IMR-90 (cell line): ENCODE data around the gene NUP93. TPM values are rescaled to one million over a fixed set of nuclear protein-coding genes. Genes with fewer than 3 reads are reported as not detected.

ENCODE experiments used
- ATAC-seq: fragments of 200-7000 bp; cut with Tn5 transposase; 2 replicates; pipeline ENCODE4 v1.9.1; 2020; ENCODE audit warnings: low read depth, mild to moderate bottlenecking, moderate library complexity
- BruUV-seq: library from RNA; stranded (reverse); fragments of 400-500 nt; replicated peaks from 2 replicates; lab custom pipeline; 2021; lab: Mats Ljungman, UMichigan
- CTCF ChIA-PET: fragments of 300-600 bp; formaldehyde crosslinking; extraction: SDS; loops from one replicate; lab custom pipeline; 2021; ENCODE audit warnings: antibody characterized with exemption; lab: Yijun Ruan, JAX
- POLR2A ChIA-PET: fragments of 300-600 bp; sonication (Branson Sonifier 250); formaldehyde crosslinking; loops from one replicate; lab custom pipeline; 2022; ENCODE audit warnings: antibody characterized with exemption; ENCODE audit not compliant: unreplicated experiment; lab: Charles Lee
- DNase-seq: peaks from one replicate; pipeline ENCODE4 v3.0.0; 2013
- H2AFZ ChIP-seq: replicated peaks from 2 replicates; pipeline ENCODE3; 2013; ENCODE audit warnings: low read length, mild to moderate bottlenecking; ENCODE audit not compliant: poor library complexity
- H2AK5ac ChIP-seq: 2 replicates; pipeline ENCODE4 v1.6.1; 2013; ENCODE audit warnings: low read depth, low read length, inconsistent platforms
- H2AK9ac ChIP-seq: replicated peaks from 2 replicates; pipeline ENCODE3; 2013; ENCODE audit warnings: mild to moderate bottlenecking, low read depth, low read length, moderate library complexity; ENCODE audit not compliant: poor library complexity
- H2BK120ac ChIP-seq: 2 replicates; pipeline ENCODE4 v1.6.1; 2013; ENCODE audit warnings: low read depth, low read length, inconsistent platforms
- H2BK15ac ChIP-seq: 3 replicates; pipeline ENCODE4 v1.6.1; 2013; ENCODE audit warnings: low read depth, low read length, inconsistent platforms
- H2BK20ac ChIP-seq: 2 replicates; pipeline ENCODE4 v1.6.1; 2013; ENCODE audit warnings: low read depth, mild to moderate bottlenecking, inconsistent platforms, low read length, moderate library complexity
- H2BK5ac ChIP-seq: 2 replicates; pipeline ENCODE4 v1.6.1; 2013; ENCODE audit warnings: mild to moderate bottlenecking, low read depth, low read length, inconsistent platforms; ENCODE audit not compliant: poor library complexity, severe bottlenecking
- H3K14ac ChIP-seq: replicated peaks from 2 replicates; pipeline ENCODE4 v1.6.1; 2013; ENCODE audit warnings: low read depth, low read length, inconsistent platforms
- H3K18ac ChIP-seq: 2 replicates; pipeline ENCODE4 v1.6.1; 2013; ENCODE audit warnings: low read depth, low read length, control low read depth
- H3K23ac ChIP-seq: 2 replicates; pipeline ENCODE4 v1.6.1; 2013; ENCODE audit warnings: low read depth, low read length, inconsistent platforms
- H3K27ac ChIP-seq: 2 replicates; pipeline ENCODE4 v1.5.1; 2013; ENCODE audit warnings: mild to moderate bottlenecking, control low read depth, low read length; ENCODE audit not compliant: insufficient read depth
- H3K27me3 ChIP-seq: 2 replicates; pipeline ENCODE4 v1.6.1; 2013; ENCODE audit warnings: low read length; ENCODE audit not compliant: control insufficient read depth, insufficient read depth
- H3K36me3 ChIP-seq: 2 replicates; pipeline ENCODE4 v1.6.1; 2013; ENCODE audit warnings: low read length, mixed read lengths; ENCODE audit not compliant: control insufficient read depth, insufficient read depth
- H3K4ac ChIP-seq: 2 replicates; pipeline ENCODE4 v1.6.1; 2013; ENCODE audit warnings: low read depth, low read length, inconsistent platforms
- H3K4me1 ChIP-seq: 2 replicates; pipeline ENCODE4 v1.6.1; 2013; ENCODE audit warnings: low read length, mixed read lengths; ENCODE audit not compliant: control insufficient read depth, insufficient read depth
- H3K4me2 ChIP-seq: 2 replicates; pipeline ENCODE4 v1.6.1; 2013; ENCODE audit warnings: low read depth, mild to moderate bottlenecking, control low read depth, low read length, moderate library complexity
- H3K4me3 ChIP-seq: 2 replicates; pipeline ENCODE4 v1.5.1; 2013; ENCODE audit warnings: low read depth, mild to moderate bottlenecking, control low read depth, low read length, moderate library complexity; ENCODE audit not compliant: insufficient read depth
- H3K56ac ChIP-seq: 2 replicates; pipeline ENCODE4 v1.6.1; 2013; ENCODE audit warnings: low read length, inconsistent platforms; ENCODE audit not compliant: insufficient read depth; ENCODE audit errors: extremely low read depth
- H3K79me1 ChIP-seq, 2 experiments: 2 replicates each; pipeline ENCODE4 v1.6.1; 2013; ENCODE audit warnings: low read length in 2 of 2, inconsistent platforms in 1 of 2, low read depth in 1 of 2
- H3K9ac ChIP-seq: 2 replicates; pipeline ENCODE4 v1.6.1; 2013; ENCODE audit warnings: low read depth, low read length, control low read depth
- H3K9me1 ChIP-seq: 2 replicates; pipeline ENCODE4 v1.6.1; 2013; ENCODE audit warnings: low read length, inconsistent platforms; ENCODE audit not compliant: insufficient read depth
- H3K9me3 ChIP-seq: 2 replicates; pipeline ENCODE4 v1.6.1; 2013; ENCODE audit warnings: low read length; ENCODE audit not compliant: control insufficient read depth, insufficient read depth
- H4K20me1 ChIP-seq: 2 replicates; pipeline ENCODE4 v1.6.1; 2013; ENCODE audit warnings: low read length, inconsistent platforms; ENCODE audit not compliant: insufficient read depth
- H4K5ac ChIP-seq: 2 replicates; pipeline ENCODE4 v1.6.1; 2013; ENCODE audit warnings: mild to moderate bottlenecking, low read depth, low read length, control low read depth
- H4K8ac ChIP-seq, 2 experiments: 2 replicates each; pipeline ENCODE4 v1.6.1; 2013; ENCODE audit warnings: low read depth in 2 of 2, low read length in 2 of 2, control low read depth in 1 of 2, inconsistent platforms in 1 of 2
- H4K91ac ChIP-seq: 2 replicates; pipeline ENCODE4 v1.6.1; 2013; ENCODE audit warnings: low read depth, low read length, inconsistent platforms; ENCODE audit not compliant: insufficient read depth
- BHLHE40 ChIP-seq: fragments of 150-350 bp; IDR thresholded peaks from 2 replicates; pipeline ENCODE4 v1.6.1; 2016; ENCODE audit warnings: mild to moderate bottlenecking, low read depth, low read length
- CEBPB ChIP-seq: IDR thresholded peaks from 2 replicates; pipeline ENCODE4 v1.6.1; 2012; ENCODE audit warnings: low read depth, low read length, improper control_type of control experiment
- CHD1 ChIP-seq: IDR thresholded peaks from 2 replicates; pipeline ENCODE4 v1.6.1; 2012; ENCODE audit warnings: low read depth, low read length, improper control_type of control experiment
- FOS ChIP-seq: fragments of 150-350 bp; IDR thresholded peaks from 2 replicates; pipeline ENCODE4 v1.6.1; 2016; ENCODE audit warnings: low read depth, low read length
- MAFK ChIP-seq: IDR thresholded peaks from 2 replicates; pipeline ENCODE4 v1.6.1; 2012; ENCODE audit warnings: low read depth, low read length, improper control_type of control experiment
- MAZ ChIP-seq: IDR thresholded peaks from 2 replicates; pipeline ENCODE4 v1.6.1; 2012; ENCODE audit warnings: low read depth, mild to moderate bottlenecking, low read length, improper control_type of control experiment, moderate library complexity, borderline replicate concordance
- MXI1 ChIP-seq: IDR thresholded peaks from 2 replicates; pipeline ENCODE4 v1.6.1; 2012; ENCODE audit warnings: low read depth, mild to moderate bottlenecking, low read length, moderate library complexity, borderline replicate concordance
- NFE2L2 ChIP-seq: fragments of 150-350 bp; IDR thresholded peaks from 2 replicates; pipeline ENCODE4 v1.6.1; 2016; ENCODE audit warnings: low read depth, mild to moderate bottlenecking, low read length
- POLR2A ChIP-seq: IDR thresholded peaks from 2 replicates; pipeline ENCODE4 v1.6.1; 2012; ENCODE audit warnings: mild to moderate bottlenecking, low read depth, low read length
- RAD21 ChIP-seq: IDR thresholded peaks from 2 replicates; pipeline ENCODE4 v1.6.1; 2012; ENCODE audit warnings: low read length, improper control_type of control experiment
- RCOR1 ChIP-seq: IDR thresholded peaks from 2 replicates; pipeline ENCODE4 v1.6.1; 2012; ENCODE audit warnings: mild to moderate bottlenecking, low read length, improper control_type of control experiment; ENCODE audit not compliant: insufficient replicate concordance
- RFX5 ChIP-seq: IDR thresholded peaks from 2 replicates; pipeline ENCODE4 v1.8.0; 2012; ENCODE audit warnings: low read depth, mild to moderate bottlenecking, low read length, moderate library complexity
- SMC3 ChIP-seq: fragments of 150-350 bp; IDR thresholded peaks from 2 replicates; pipeline ENCODE4 v1.6.1; 2016; ENCODE audit warnings: low read depth, mild to moderate bottlenecking, antibody characterized with exemption, low read length, moderate library complexity
- WGBS, 2 experiments: methylation state at CpG; one replicate each; pipeline versions ENCODE4 v1.1.5 to v1.1.7; 2013; ENCODE audit warnings: missing lambda C conversion rate in 2 of 2; ENCODE audit not compliant: insufficient read length in 1 of 2; ENCODE audit errors: extremely low coverage in 2 of 2; 5-methylcytosine and 5-hydroxymethylcytosine counted together
- dilution Hi-C: fragments of 300-500 bp; cut with HindIII; formaldehyde crosslinking; loops from one replicate; pipeline ENCODE4 v1.14.3; 2018; ENCODE audit warnings: low sequenced_read_pairs; ENCODE audit not compliant: unreplicated experiment
- in situ Hi-C: fragments of 300-500 bp; cut with MboI; formaldehyde crosslinking; loops from 3 replicates; pipeline ENCODE4 v1.14.3; 2019; ENCODE audit warnings: low sequenced_read_pairs, inconsistent platforms, mixed read lengths
- intact Hi-C: fragments of 100-400 bp; cut with micrococcal nuclease; formaldehyde crosslinking; loops from 2 replicates; pipeline ENCODE4 v1.10.0; 2022
- polyA plus RNA-seq, 3 experiments: library from polyadenylated mRNA; depleted of rRNA; stranded (reverse); fragments of >200 nt; gene quantifications; 2 replicates each; pipeline ENCODE4 v1.2.3, GENCODE V29; 2012; ENCODE audit warnings: low replicate concordance in 1 of 3
- total RNA-seq: library from RNA; depleted of rRNA; stranded (reverse); fragments of >200 nt; gene quantifications from 2 replicates; pipeline ENCODE4 v1.2.3, GENCODE V29; 2012
- TF ChIP-seq, protein P1 (sequence below): conservative IDR thresholded peaks from 2 replicates; pipeline ENCODE4 v1.5.1; 2012; ENCODE audit warnings: mild to moderate bottlenecking, low read depth, low read length, improper control_type of control experiment
- TF ChIP-seq, protein P2 (sequence below): fragments of 150-350 bp; IDR thresholded peaks from 2 replicates; pipeline ENCODE4 v1.6.1; 2017; ENCODE audit warnings: mild to moderate bottlenecking, antibody characterized with exemption, low read length, low read depth
- TF ChIP-seq, protein P3 (sequence below): fragments of 150-350 bp; IDR thresholded peaks from 2 replicates; pipeline ENCODE4 v1.6.1; 2016; ENCODE audit warnings: low read depth, mild to moderate bottlenecking, low read length, moderate library complexity, borderline replicate concordance

The NUP93 gene
- total and polyA plus RNA-seq, 2 of the 4 experiments (the other 2 are of a cell fraction) = 54.6 to 72.6 TPM

DNA sequence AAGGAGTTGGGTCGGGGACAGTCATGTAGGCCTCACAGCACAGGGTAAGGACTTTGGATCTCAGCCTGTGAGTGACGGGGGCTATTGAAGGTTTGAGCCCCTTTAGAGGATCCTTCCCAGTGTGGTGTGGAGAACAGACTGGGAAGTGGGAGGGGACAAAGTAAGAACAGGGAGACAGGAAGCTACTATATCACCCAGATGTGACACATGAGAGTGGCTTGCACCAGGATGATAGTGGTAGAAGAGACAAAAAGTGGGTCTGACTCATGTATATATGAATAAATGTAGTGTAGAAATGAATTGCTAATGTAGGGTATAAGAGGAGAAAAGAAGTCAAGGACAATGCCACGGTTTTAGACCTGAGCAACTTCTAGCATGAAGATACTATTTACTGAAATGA, 4.5 kb downstream of the NUP93 start:
- peaks cover 52 to 84% of the 10 kb centered on the region in 2 experiments for H3K79me1 ChIP-seq
- dilution Hi-C loops = no loop called here
- CTCF ChIA-PET = interaction anchor here (1.1 kb wide), 1 partner anchor 33 kb away, joined by 3 read pairs; no protein-coding TSS in a partner anchor
- H3K23ac ChIP-seq = no peak overlapping the region
- H2AFZ ChIP-seq = no peak overlapping the region
- no peak overlapping the region for H4K8ac ChIP-seq
- no peak overlapping the region for H4K5ac ChIP-seq
- POLR2A ChIA-PET = no interaction called here
- DNase-seq = peak; percentile 41
- no peak overlapping the region for H3K4ac ChIP-seq
- no peak overlapping the region for H3K27ac ChIP-seq
- no peak overlapping the region for H3K9ac ChIP-seq
- no peak overlapping the region for H3K18ac ChIP-seq
- H4K91ac ChIP-seq = no peak overlapping the region
- H3K14ac ChIP-seq = no peak overlapping the region
- H3K56ac ChIP-seq = no peak overlapping the region
- intact Hi-C loops = no loop called here
- peak overlapping the region; percentile 46; the same call in 1 of the 2 replicates for H2AK5ac ChIP-seq
- no peak for TF ChIP-seq MXI1
- TF ChIP-seq CEBPB = no peak
- no peak for TF ChIP-seq RCOR1
- TF ChIP-seq MAZ = no peak
- no peak for TF ChIP-seq RAD21
- TF ChIP-seq BHLHE40 = no peak
- no peak for TF ChIP-seq POLR2A
- TF ChIP-seq SMC3 = no peak
- TF ChIP-seq, protein P1, sequence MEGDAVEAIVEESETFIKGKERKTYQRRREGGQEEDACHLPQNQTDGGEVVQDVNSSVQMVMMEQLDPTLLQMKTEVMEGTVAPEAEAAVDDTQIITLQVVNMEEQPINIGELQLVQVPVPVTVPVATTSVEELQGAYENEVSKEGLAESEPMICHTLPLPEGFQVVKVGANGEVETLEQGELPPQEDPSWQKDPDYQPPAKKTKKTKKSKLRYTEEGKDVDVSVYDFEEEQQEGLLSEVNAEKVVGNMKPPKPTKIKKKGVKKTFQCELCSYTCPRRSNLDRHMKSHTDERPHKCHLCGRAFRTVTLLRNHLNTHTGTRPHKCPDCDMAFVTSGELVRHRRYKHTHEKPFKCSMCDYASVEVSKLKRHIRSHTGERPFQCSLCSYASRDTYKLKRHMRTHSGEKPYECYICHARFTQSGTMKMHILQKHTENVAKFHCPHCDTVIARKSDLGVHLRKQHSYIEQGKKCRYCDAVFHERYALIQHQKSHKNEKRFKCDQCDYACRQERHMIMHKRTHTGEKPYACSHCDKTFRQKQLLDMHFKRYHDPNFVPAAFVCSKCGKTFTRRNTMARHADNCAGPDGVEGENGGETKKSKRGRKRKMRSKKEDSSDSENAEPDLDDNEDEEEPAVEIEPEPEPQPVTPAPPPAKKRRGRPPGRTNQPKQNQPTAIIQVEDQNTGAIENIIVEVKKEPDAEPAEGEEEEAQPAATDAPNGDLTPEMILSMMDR = no peak
- TF ChIP-seq, protein P2, sequence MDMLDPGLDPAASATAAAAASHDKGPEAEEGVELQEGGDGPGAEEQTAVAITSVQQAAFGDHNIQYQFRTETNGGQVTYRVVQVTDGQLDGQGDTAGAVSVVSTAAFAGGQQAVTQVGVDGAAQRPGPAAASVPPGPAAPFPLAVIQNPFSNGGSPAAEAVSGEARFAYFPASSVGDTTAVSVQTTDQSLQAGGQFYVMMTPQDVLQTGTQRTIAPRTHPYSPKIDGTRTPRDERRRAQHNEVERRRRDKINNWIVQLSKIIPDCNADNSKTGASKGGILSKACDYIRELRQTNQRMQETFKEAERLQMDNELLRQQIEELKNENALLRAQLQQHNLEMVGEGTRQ = no peak
- TF ChIP-seq CHD1 = no peak
- TF ChIP-seq, protein P3, sequence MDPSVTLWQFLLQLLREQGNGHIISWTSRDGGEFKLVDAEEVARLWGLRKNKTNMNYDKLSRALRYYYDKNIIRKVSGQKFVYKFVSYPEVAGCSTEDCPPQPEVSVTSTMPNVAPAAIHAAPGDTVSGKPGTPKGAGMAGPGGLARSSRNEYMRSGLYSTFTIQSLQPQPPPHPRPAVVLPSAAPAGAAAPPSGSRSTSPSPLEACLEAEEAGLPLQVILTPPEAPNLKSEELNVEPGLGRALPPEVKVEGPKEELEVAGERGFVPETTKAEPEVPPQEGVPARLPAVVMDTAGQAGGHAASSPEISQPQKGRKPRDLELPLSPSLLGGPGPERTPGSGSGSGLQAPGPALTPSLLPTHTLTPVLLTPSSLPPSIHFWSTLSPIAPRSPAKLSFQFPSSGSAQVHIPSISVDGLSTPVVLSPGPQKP = no peak
- TF ChIP-seq FOS = no peak
- no peak for TF ChIP-seq MAFK
- TF ChIP-seq NFE2L2 = no peak
- no peak for TF ChIP-seq RFX5
- in situ Hi-C loops = no loop called here
- H3K9me3 ChIP-seq = no peaks in the 10 kb centered on the region
- no peak for ATAC-seq
- no peak overlapping the region for H2AK9ac ChIP-seq
- peaks cover 15% of the 10 kb centered on the region for H4K20me1 ChIP-seq
- H2BK20ac ChIP-seq = no peak overlapping the region
- BruUV-seq = no TSS peak
- 0 out of 2 replicates have a peak, but pooled peaks cover under 1% of the 10 kb centered on the region for H3K4me1 ChIP-seq
- H2BK5ac ChIP-seq = no peak overlapping the region
- no peak overlapping the region for H3K4me2 ChIP-seq
- H3K27me3 ChIP-seq = no peaks in the 10 kb centered on the region
- peaks cover 2% of the 10 kb centered on the region; the same call in 1 of the 2 replicates for H3K36me3 ChIP-seq
- no peak overlapping the region for H2BK15ac ChIP-seq
- 92% methylated on average over 2 of the region's 3 CpGs; no CpG with 5 or more reads in 1 of the 2 experiments for WGBS, 2 experiments
- no peak overlapping the region for H2BK120ac ChIP-seq
- H3K9me1 ChIP-seq = peaks cover 10% of the 10 kb centered on the region
- no peak overlapping the region for H3K4me3 ChIP-seq
